Common myeloid progenitor, CD34-positive (primary cell): Measurements from ENCODE around the gene TCEAL3.
A peak's percentile ranks its signal among the peaks of the same experiment; 100 is the strongest.

ENCODE experiments used
- CTCF ChIA-PET: fragments of 350-600 bp; sonication (Branson Sonifier 250); formaldehyde crosslinking; loops from one replicate; lab custom pipeline; 2021; ENCODE audit warnings: antibody characterized with exemption; lab: Charles Lee
- POLR2A ChIA-PET: fragments of 350-600 bp; sonication (Branson Sonifier 250); formaldehyde crosslinking; loops from one replicate; lab custom pipeline; 2021; ENCODE audit warnings: antibody characterized with exemption; lab: Charles Lee
- DNase-seq, 3 donors: peaks; one replicate each; pipeline versions ENCODE4 v3.0.0 to v3.0.0-alpha.2; 2013
- H3K27ac ChIP-seq, 2 experiments: 1 replicate in 1 of 2; 2 replicates in 1 of 2; pipeline ENCODE4 v1.7.0; 2013; ENCODE audit warnings: inconsistent platforms in 2 of 2, low read length in 2 of 2, mild to moderate bottlenecking in 2 of 2, low read depth in 1 of 2, moderate library complexity in 1 of 2; ENCODE audit not compliant: severe bottlenecking in 2 of 2, insufficient read depth in 1 of 2, poor library complexity in 1 of 2
- H3K27me3 ChIP-seq, 5 experiments: replicated peaks in 2 of 5; 1 replicate in 3 of 5; 2 replicates in 2 of 5; pipeline versions ENCODE4 v1.6.1 to v1.7.0; 2013; ENCODE audit warnings: low read length in 4 of 5, mild to moderate bottlenecking in 2 of 5, moderate library complexity in 2 of 5, inconsistent platforms in 1 of 5; ENCODE audit not compliant: insufficient read depth in 5 of 5, control insufficient read depth in 4 of 5
- H3K36me3 ChIP-seq, 4 experiments: 1 replicate in 2 of 4; 2 replicates in 2 of 4; pipeline versions ENCODE4 v1.6.1 to v1.7.0; 2013; ENCODE audit warnings: low read length in 3 of 4, control low read depth in 1 of 4, mild to moderate bottlenecking in 1 of 4; ENCODE audit not compliant: control insufficient read depth in 4 of 4, insufficient read depth in 4 of 4
- H3K4me1 ChIP-seq, 4 experiments: 1 replicate in 3 of 4; 2 replicates in 1 of 4; pipeline versions ENCODE4 v1.6.1 to v1.7.1; 2013; ENCODE audit warnings: low read length in 3 of 4, mild to moderate bottlenecking in 3 of 4, control low read depth in 1 of 4, inconsistent platforms in 1 of 4, moderate library complexity in 1 of 4; ENCODE audit not compliant: control insufficient read depth in 4 of 4, insufficient read depth in 4 of 4; ENCODE audit errors: control extremely low read depth in 1 of 4
- H3K4me3 ChIP-seq, 7 experiments: 1 replicate in 4 of 7; 2 replicates in 3 of 7; pipeline versions ENCODE4 v1.5.1 to v1.7.0; 2013; ENCODE audit warnings: mild to moderate bottlenecking in 7 of 7, low read length in 6 of 7, moderate library complexity in 6 of 7, inconsistent platforms in 2 of 7, low read depth in 2 of 7, control low read depth in 1 of 7; ENCODE audit not compliant: insufficient read depth in 4 of 7, control insufficient read depth in 1 of 7; ENCODE audit errors: extremely low read depth in 1 of 7
- H3K9me3 ChIP-seq, 5 experiments: 1 replicate in 4 of 5; 2 replicates in 1 of 5; pipeline versions ENCODE4 v1.6.1 to v1.7.1; 2013; ENCODE audit warnings: low read length in 4 of 5, mild to moderate bottlenecking in 2 of 5, inconsistent platforms in 1 of 5, low read depth in 1 of 5, moderate library complexity in 1 of 5; ENCODE audit not compliant: control insufficient read depth in 4 of 5, insufficient read depth in 2 of 5; ENCODE audit errors: control extremely low read depth in 1 of 5
- WGBS: methylation state at CpG from one replicate; pipeline ENCODE4 v1.1.5; 2013; ENCODE audit not compliant: insufficient coverage; 5-methylcytosine and 5-hydroxymethylcytosine counted together

TCEAL3 gene

DNA sequence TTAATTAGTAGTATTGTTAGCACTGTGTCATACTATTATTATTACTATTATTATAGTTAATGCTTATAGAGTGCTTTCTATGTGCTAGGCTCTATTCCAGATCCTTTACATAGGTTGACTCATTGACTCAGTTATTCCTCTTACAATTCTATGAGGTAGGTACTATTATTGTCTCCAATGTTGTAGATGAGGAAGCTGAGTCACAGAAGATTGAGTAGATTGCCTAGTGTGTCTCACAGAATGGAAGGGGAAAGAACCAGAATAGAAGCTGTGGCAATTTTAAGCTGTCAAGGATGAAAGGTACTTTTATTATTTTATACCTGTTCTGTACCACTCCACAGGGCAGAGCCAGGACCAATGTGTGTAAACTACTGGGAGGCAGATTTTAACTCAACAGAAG lies 19.1 kb downstream of the TCEAL3 start:
- peak in 1 of 3 donors; percentile 13 for DNase-seq
- POLR2A ChIA-PET: no interaction called here
- Histone ChIP-seq H3K27me3 (peaks cover 0 to 21% (median 0%) of the 10 kb centered on the region in 5 experiments), H3K4me3 (no peak overlapping the region), H3K9me3 (no peaks in the 10 kb centered on the region), H3K4me1 (peaks cover 0 to 17% (median 4%) of the 10 kb centered on the region in 4 experiments), H3K27ac (no peak overlapping the region), H3K36me3 (peaks cover 0 to 3% (median 0%) of the 10 kb centered on the region in 4 experiments)
- CTCF ChIA-PET: no interaction called here

GRCh38 chrX:103628386-103629317 lies 20.9 kb downstream of the TCEAL3 start, which contains the start of gene TCEAL1:
TSS of gene TCEAL1 (plus strand) at chrX:103628975. CDS start at chrX:103629917, 942 bp downstream.
- Histone ChIP-seq H3K9me3 (no peaks in the 10 kb centered on the region), H3K4me3 (peak within 1 kb of the TSS; percentile 67 to 87 (median 72)), H3K27ac (peak within 1 kb of the TSS; percentile 61 to 83), H3K4me1 (peaks cover 0 to 17% (median 4%) of the 10 kb centered on the region in 4 experiments), H3K27me3 (peaks cover 0 to 25% (median 0%) of the 10 kb centered on the region in 5 experiments), H3K36me3 (peaks cover 0 to 3% (median 0%) of the 10 kb centered on the region in 4 experiments)
- ChIA-PET POLR2A (interaction anchor here (1.1 kb wide), 1 partner anchor 74 kb away, joined by 3 read pairs; no protein-coding TSS in a partner anchor), CTCF (interaction anchor here (0.6 kb wide), 1 partner anchor 270 kb away, joined by 3 read pairs; no protein-coding TSS in a partner anchor)
- DNase-seq: peak; percentile 41 to 68 (median 55)
- 32% methylated on average over 23 of the region's 32 CpGs for WGBS

DNA sequence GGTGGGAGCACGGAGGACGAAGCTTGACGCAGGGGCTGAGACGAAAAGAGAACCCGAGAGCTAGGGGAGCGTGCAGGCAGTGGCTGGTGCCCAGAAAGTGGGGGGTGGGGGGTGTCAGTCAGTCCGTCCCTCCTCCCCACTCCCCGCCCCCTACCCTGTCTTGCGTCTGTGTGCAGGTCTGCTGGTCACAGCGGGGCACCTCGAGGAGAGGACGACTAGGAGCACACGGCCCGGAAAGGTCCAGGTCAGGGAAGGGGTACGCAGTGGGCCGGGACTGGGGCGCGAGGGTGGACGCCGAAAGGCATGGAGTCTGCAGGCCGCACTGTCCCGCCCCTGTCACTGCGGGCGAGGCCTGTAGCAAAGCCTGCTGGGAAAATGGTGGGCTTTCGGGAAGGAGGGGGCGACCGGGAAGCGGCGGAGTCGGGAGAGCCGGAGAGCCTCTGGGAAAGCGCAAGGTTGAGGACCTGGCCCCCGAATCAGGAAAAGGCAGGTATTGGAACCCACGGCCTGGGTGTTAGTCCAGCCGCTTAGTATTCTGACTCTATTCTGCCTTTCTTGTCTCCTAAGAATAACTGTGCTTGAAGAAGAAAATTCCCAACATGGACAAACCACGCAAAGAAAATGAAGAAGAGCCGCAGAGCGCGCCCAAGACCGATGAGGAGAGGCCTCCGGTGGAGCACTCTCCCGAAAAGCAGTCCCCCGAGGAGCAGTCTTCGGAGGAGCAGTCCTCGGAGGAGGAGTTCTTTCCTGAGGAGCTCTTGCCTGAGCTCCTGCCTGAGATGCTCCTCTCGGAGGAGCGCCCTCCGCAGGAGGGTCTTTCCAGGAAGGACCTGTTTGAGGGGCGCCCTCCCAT lies 21.8 kb downstream of the TCEAL3 start:
- Histone ChIP-seq H3K9me3 (no peaks in the 10 kb centered on the region), H3K27ac (peak overlapping the region; percentile 61 to 83), H3K27me3 (peaks cover 0 to 30% (median 0%) of the 10 kb centered on the region in 5 experiments), H3K4me3 (peak overlapping the region; percentile 67 to 87 (median 72)), H3K4me1 (peaks cover 0 to 12% (median 1%) of the 10 kb centered on the region in 4 experiments), H3K36me3 (peaks cover 0 to 3% (median 0%) of the 10 kb centered on the region in 4 experiments)
- WGBS: 22% methylated on average over 43 of the region's 49 CpGs
- peak; percentile 66 to 78 (median 75) for DNase-seq
- POLR2A ChIA-PET: interaction anchor here (0.7 to 1.1 kb wide), 2 partner anchors 9 to 75 kb away, joined by 3 read pairs; no protein-coding TSS in a partner anchor
- CTCF ChIA-PET: interaction anchor here (0.6 to 1.7 kb wide), 8 partner anchors 12 to 96 kb away, joined by 3 to 12 read pairs (median 4); no protein-coding TSS in a partner anchor

DNA sequence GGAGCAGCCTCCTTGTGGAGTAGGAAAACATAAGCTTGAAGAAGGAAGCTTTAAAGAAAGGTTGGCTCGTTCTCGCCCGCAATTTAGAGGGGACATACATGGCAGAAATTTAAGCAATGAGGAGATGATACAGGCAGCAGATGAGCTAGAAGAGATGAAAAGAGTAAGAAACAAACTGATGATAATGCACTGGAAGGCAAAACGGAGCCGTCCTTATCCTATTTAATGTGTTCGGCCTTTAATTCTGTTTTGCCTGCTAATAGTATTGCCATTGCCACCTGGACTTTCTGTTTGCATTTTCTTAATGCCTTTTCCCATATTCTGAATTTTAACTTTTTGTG lies 22.4 kb downstream of the TCEAL3 start:
- no peak for DNase-seq
- H3K27ac ChIP-seq: peak overlapping the region in 1 of 2 experiments; percentile 83
- H3K4me1 ChIP-seq: peaks cover 0 to 9% (median under 1%) of the 10 kb centered on the region in 4 experiments
- peak overlapping the region; percentile 67 to 87 (median 72) for H3K4me3 ChIP-seq
- peaks cover 0 to 3% (median 0%) of the 10 kb centered on the region in 4 experiments for H3K36me3 ChIP-seq
- ChIA-PET CTCF (interaction anchor here (0.6 to 1.7 kb wide), 9 partner anchors 12 to 97 kb away, joined by 3 to 12 read pairs (median 4); no protein-coding TSS in a partner anchor), POLR2A (interaction anchor here (0.7 kb wide), 1 partner anchor 9 kb away, joined by 3 read pairs; no protein-coding TSS in a partner anchor)
- peaks cover 0 to 30% (median 0%) of the 10 kb centered on the region in 5 experiments for H3K27me3 ChIP-seq
- no peaks in the 10 kb centered on the region for H3K9me3 ChIP-seq
- 60% methylated on average over 6 of the region's 6 CpGs for WGBS

DNA sequence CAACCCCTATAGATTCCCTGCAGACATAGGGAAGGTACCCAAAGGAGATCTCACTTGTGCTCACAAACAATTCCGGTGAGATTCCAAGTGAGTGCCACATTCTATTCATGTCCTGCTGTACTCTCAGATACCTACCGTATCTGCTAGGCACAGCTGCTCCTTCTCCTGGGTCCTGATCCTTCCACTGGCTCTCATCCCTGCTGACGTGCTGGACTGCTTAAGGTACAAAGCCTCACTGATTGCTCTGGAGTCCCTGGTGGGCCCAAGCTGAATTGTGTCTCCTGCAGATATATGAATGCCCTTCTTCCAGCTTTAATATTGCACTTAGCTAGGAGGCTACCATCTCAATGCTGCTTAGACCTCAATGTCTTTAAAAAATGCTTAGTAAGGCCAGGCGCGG lies 23.4 kb downstream of the TCEAL3 start:
- CTCF ChIA-PET: interaction anchor here (1.0 to 1.7 kb wide), 4 partner anchors 13 to 98 kb away, joined by 3 to 12 read pairs (median 5); no protein-coding TSS in a partner anchor
- WGBS: 97% methylated on average over 5 of the region's 5 CpGs

DNA sequence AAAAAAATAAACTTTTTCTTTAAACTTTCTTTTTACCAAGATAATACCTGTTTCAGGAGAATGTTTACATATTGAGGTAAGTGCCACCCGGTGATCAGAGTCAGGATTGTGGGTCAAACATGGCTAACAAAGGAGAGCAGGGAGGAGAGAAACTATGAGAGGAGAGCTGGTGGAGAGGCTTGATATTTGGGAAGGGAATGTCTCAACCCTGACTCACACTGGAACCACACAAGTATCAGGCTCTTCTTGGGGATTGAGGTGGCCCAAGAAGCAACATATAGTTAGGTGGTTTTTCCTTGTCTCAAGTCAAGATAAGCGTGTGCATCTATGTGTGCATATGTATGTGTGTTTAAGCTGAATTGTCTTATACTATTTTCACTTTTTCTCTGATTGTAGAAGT lies 27.7 kb downstream of the TCEAL3 start:
- peaks cover 0 to 3% (median 0%) of the 10 kb centered on the region in 4 experiments for H3K36me3 ChIP-seq
- ChIA-PET POLR2A (no interaction called here), CTCF (no interaction called here)
- no peak for DNase-seq
- WGBS: 60% methylated on average over 1 of the region's 2 CpGs
- H3K4me1 ChIP-seq: no peaks in the 10 kb centered on the region
- H3K27me3 ChIP-seq: peaks cover 0 to 14% (median 0%) of the 10 kb centered on the region in 5 experiments
- H3K4me3 ChIP-seq: no peak overlapping the region
- H3K9me3 ChIP-seq: no peaks in the 10 kb centered on the region
- no peak overlapping the region for H3K27ac ChIP-seq

More for the DNA sequence above, 23.4 kb downstream of the TCEAL3 start:
- DNase-seq: no peak
- peaks cover 0 to 30% (median 0%) of the 10 kb centered on the region in 5 experiments for H3K27me3 ChIP-seq
- no peaks in the 10 kb centered on the region for H3K9me3 ChIP-seq
- POLR2A ChIA-PET: no interaction called here
- no peak overlapping the region for H3K4me3 ChIP-seq
- peaks cover 0 to 7% (median 0%) of the 10 kb centered on the region in 4 experiments for H3K4me1 ChIP-seq
- no peak overlapping the region for H3K27ac ChIP-seq
- H3K36me3 ChIP-seq: peaks cover 0 to 3% (median 0%) of the 10 kb centered on the region in 4 experiments
